ENCODE measurements around the gene NAGPA. TPM values are rescaled to one million over a fixed set of nuclear protein-coding genes. Genes with fewer than 3 reads are reported as not detected.

Gene NAGPA
- total RNA-seq, 3 donors from 2014 or later (not counting 1 experiment from before 2014, with no cell fraction given): 14.7 to 27.8 (median 23.0) TPM

DNA sequence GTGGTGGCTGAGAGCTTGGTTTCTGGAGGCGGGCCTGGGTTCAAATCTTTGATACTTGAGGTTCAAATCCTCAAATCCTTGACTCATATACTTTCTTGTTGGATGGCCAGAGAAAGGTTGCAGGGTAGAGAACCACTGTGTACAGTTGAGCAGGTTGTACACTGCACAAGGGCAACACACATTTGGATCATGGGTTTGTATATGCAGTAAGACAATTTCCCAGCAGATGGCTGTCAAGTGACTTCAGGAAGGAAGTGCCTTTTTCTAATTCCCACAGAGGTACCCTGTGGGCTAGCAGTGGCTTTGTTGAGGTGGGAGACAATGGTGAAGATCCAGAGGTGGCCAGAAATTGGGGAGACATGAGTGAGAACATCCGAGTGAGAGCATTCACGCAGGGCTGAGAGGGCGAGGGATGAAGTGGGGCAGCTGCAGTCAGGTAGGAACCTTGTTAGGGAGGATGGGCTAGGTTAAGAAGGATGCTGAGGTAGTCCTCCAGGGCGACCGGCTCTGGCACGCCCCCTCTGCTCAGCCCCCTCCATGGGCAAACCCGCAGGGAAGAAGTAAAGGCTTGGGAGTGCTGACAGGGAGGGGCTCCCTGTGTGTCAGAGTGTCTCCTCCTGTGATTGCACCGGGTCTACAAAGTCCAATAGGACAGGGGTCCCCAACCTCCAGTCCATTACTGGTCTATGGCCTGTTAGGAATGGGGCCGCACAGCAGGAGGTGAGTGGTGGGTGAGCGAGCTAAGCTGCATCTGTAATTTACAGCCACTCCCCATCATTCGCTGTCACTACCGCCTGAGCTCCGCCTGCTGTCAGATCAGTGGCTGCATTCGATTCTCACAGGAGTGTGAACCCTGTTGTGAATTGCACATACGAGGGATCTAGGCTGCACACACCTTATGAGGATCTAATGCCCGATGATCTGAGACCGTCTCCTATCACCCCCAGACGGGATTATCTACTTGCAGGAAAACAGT is 29.3 kb upstream of the NAGPA start:
- no peak for ATAC-seq
- no peak overlapping the region for H3K27ac Mint-ChIP-seq
- 78% methylated on average over 19 of the region's 19 CpGs for WGBS (ENCODE audit: insufficient coverage)

DNA sequence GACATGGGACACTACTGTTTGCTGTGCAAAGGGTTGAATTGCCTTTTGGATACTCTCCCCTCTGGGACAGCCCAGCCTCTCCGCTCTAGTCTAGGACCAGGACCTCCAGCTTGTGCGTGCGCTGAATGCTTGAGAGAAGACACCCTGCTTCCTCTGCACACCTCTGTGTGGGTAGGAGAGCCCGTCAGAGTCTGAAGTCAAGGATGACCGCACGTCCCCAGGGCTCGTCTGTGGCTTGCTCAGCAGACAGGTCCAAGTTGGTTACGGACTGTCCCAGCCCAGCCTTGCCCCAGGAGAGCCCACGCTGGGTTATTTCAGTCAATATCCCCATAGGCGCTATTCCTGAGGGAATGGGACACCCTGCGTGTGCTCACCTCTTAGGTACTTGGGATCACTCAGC is 28.3 kb upstream of the NAGPA start:
- no peak overlapping the region for H3K27ac Mint-ChIP-seq
- peaks cover 0 to 7% of the 10 kb centered on the region in 2 donors for H3K27me3 Mint-ChIP-seq (ENCODE audit: low read depth in 2 of 2)
- intact Hi-C loops (cut with micrococcal nuclease): no loop called here
- Histone ChIP-seq H3K36me3 (ENCODE audit: control insufficient read depth, insufficient read depth, low read length) (no peaks in the 10 kb centered on the region), H3K27me3 (ENCODE audit: control insufficient read depth, insufficient read depth, low read length) (no peaks in the 10 kb centered on the region), H3K4me1 (ENCODE audit: control insufficient read depth, insufficient read depth, low read length) (no peaks in the 10 kb centered on the region), H3K4me3 (ENCODE audit: low read length) (no peak overlapping the region), H3K9me3 (ENCODE audit: control insufficient read depth, insufficient read depth, low read length) (no peaks in the 10 kb centered on the region), H3K27ac (ENCODE audit: low read length) (no peak overlapping the region)
- no peaks in the 10 kb centered on the region for H3K36me3 Mint-ChIP-seq
- 86% methylated on average over 11 of the region's 11 CpGs for WGBS (ENCODE audit: insufficient coverage)
- no peak for DNase-seq
- ATAC-seq: no peak
- H3K4me3 Mint-ChIP-seq: no peak overlapping the region
- H3K9me3 Mint-ChIP-seq: no peaks in the 10 kb centered on the region
- TF ChIP-seq, protein P1, sequence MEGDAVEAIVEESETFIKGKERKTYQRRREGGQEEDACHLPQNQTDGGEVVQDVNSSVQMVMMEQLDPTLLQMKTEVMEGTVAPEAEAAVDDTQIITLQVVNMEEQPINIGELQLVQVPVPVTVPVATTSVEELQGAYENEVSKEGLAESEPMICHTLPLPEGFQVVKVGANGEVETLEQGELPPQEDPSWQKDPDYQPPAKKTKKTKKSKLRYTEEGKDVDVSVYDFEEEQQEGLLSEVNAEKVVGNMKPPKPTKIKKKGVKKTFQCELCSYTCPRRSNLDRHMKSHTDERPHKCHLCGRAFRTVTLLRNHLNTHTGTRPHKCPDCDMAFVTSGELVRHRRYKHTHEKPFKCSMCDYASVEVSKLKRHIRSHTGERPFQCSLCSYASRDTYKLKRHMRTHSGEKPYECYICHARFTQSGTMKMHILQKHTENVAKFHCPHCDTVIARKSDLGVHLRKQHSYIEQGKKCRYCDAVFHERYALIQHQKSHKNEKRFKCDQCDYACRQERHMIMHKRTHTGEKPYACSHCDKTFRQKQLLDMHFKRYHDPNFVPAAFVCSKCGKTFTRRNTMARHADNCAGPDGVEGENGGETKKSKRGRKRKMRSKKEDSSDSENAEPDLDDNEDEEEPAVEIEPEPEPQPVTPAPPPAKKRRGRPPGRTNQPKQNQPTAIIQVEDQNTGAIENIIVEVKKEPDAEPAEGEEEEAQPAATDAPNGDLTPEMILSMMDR (IDR thresholded peaks at IDR 0.05): no peak
- no peaks in the 10 kb centered on the region for H3K4me1 Mint-ChIP-seq

More for the DNA sequence above, 29.3 kb upstream of the NAGPA start:
- TF ChIP-seq, protein P1 (IDR thresholded peaks at IDR 0.05): no peak
- H3K36me3 Mint-ChIP-seq: no peaks in the 10 kb centered on the region
- Histone ChIP-seq H3K4me1 (ENCODE audit: control insufficient read depth, insufficient read depth, low read length) (no peaks in the 10 kb centered on the region), H3K27ac (ENCODE audit: low read length) (no peak overlapping the region), H3K4me3 (ENCODE audit: low read length) (no peak overlapping the region), H3K27me3 (ENCODE audit: control insufficient read depth, insufficient read depth, low read length) (no peaks in the 10 kb centered on the region), H3K9me3 (ENCODE audit: control insufficient read depth, insufficient read depth, low read length) (no peaks in the 10 kb centered on the region), H3K36me3 (ENCODE audit: control insufficient read depth, insufficient read depth, low read length) (no peaks in the 10 kb centered on the region)
- intact Hi-C loops (cut with micrococcal nuclease): no loop called here
- no peak overlapping the region for H3K4me3 Mint-ChIP-seq
- H3K27me3 Mint-ChIP-seq (ENCODE audit: low read depth in 2 of 2): peaks cover 0 to 7% of the 10 kb centered on the region in 2 donors
- H3K9me3 Mint-ChIP-seq: no peaks in the 10 kb centered on the region
- H3K4me1 Mint-ChIP-seq: no peaks in the 10 kb centered on the region
- DNase-seq: no peak

DNA sequence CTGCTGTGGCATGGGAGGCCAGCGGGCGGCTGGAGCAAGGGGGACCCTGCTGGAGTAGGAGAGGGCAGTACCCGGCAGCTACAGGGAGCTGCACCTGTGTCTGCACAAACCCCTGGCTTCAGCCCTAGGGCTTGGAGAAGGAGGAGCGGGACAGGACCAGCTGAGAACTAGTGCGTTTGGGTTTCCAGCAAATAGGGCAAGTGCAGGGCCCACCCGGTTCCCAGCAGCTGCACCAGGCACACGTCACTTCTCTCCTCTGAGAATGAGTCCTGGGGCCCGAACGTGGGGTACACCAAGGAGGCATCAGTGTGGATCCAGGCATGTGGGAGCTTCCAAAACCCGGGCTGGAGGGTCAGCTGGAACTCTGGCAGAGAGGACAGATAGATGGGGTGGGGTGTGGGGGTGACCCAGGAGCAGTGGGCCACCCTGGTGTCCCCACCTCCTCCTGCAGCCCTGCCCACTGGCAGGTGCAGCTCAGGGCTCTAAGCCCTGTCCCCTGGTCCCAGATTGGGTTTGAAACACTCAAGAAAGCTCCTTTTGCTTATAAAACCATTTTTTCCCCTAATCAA is 26.4 kb upstream of the NAGPA start:
- no peaks in the 10 kb centered on the region for H3K4me1 Mint-ChIP-seq
- H3K27ac Mint-ChIP-seq: no peak overlapping the region
- ATAC-seq: no peak

More for the DNA sequence above, 26.4 kb upstream of the NAGPA start:
- Mint-ChIP-seq H3K4me3 (no peak overlapping the region), H3K9me3 (no peaks in the 10 kb centered on the region), H3K27me3 (ENCODE audit: low read depth in 2 of 2) (peaks cover 0 to 10% of the 10 kb centered on the region in 2 donors), H3K36me3 (no peaks in the 10 kb centered on the region)
- Histone ChIP-seq H3K27me3 (ENCODE audit: control insufficient read depth, insufficient read depth, low read length) (no peaks in the 10 kb centered on the region), H3K4me3 (ENCODE audit: low read length) (no peak overlapping the region), H3K36me3 (ENCODE audit: control insufficient read depth, insufficient read depth, low read length) (no peaks in the 10 kb centered on the region), H3K4me1 (ENCODE audit: control insufficient read depth, insufficient read depth, low read length) (no peaks in the 10 kb centered on the region), H3K27ac (ENCODE audit: low read length) (no peak overlapping the region), H3K9me3 (ENCODE audit: control insufficient read depth, insufficient read depth, low read length) (no peaks in the 10 kb centered on the region)
- TF ChIP-seq, protein P1 (IDR thresholded peaks at IDR 0.05): no peak
- no peak for DNase-seq
- WGBS (ENCODE audit: insufficient coverage): 92% methylated on average over 9 of the region's 10 CpGs
- intact Hi-C loops (cut with micrococcal nuclease): no loop called here
